Mesenchymal stem cell (in vitro differentiated cells and primary cell): ENCODE measurements around the gene BMPER.

Experiments
- DNase-seq: peaks from one replicate; pipeline ENCODE4 v3.0.0-alpha.2; 2013
- H2AFZ ChIP-seq: one replicate; pipeline ENCODE4 v1.6.1; 2013; ENCODE audit warnings: low read depth, mild to moderate bottlenecking, control low read depth, inconsistent platforms, low read length, moderate library complexity
- H2AK5ac ChIP-seq: 2 replicates; pipeline ENCODE4 v1.6.1; 2013; ENCODE audit warnings: low read length, moderate library complexity, mild to moderate bottlenecking, inconsistent platforms; ENCODE audit not compliant: severe bottlenecking
- H2BK120ac ChIP-seq: one replicate; pipeline ENCODE4 v1.6.1; 2013; ENCODE audit warnings: low read depth, mild to moderate bottlenecking, inconsistent platforms, low read length, moderate library complexity
- H2BK12ac ChIP-seq, 2 experiments: one replicate each; pipeline ENCODE4 v1.6.1; 2013; ENCODE audit warnings: inconsistent platforms in 2 of 2, low read length in 2 of 2, mild to moderate bottlenecking in 2 of 2, moderate library complexity in 2 of 2, control low read depth in 1 of 2
- H2BK15ac ChIP-seq: one replicate; pipeline ENCODE4 v1.6.1; 2013; ENCODE audit warnings: mild to moderate bottlenecking, low read depth, inconsistent platforms; ENCODE audit not compliant: poor library complexity, severe bottlenecking
- H2BK5ac ChIP-seq: 2 replicates; pipeline ENCODE4 v1.6.1; 2013; ENCODE audit warnings: low read depth, mild to moderate bottlenecking, low read length, control low read depth, inconsistent platforms; ENCODE audit not compliant: poor library complexity, severe bottlenecking
- H3K14ac ChIP-seq, 2 experiments: one replicate each; pipeline ENCODE4 v1.6.1; 2013; ENCODE audit warnings: inconsistent platforms in 2 of 2, low read length in 2 of 2, control low read depth in 1 of 2, mild to moderate bottlenecking in 1 of 2, moderate library complexity in 1 of 2
- H3K18ac ChIP-seq, 2 experiments: one replicate each; pipeline ENCODE4 v1.6.1; 2013; ENCODE audit warnings: inconsistent platforms in 2 of 2, low read length in 2 of 2, control low read depth in 1 of 2, low read depth in 1 of 2, mild to moderate bottlenecking in 1 of 2
- H3K23ac ChIP-seq, 2 experiments: one replicate each; pipeline ENCODE4 v1.6.1; 2013; ENCODE audit warnings: inconsistent platforms in 2 of 2, low read length in 2 of 2, mild to moderate bottlenecking in 2 of 2, moderate library complexity in 2 of 2, control low read depth in 1 of 2
- H3K27ac ChIP-seq: 2 replicates; pipeline ENCODE4 v1.5.1; 2013; ENCODE audit warnings: mild to moderate bottlenecking, moderate library complexity, low read length, control low read depth, inconsistent platforms; ENCODE audit not compliant: poor library complexity, severe bottlenecking
- H3K27me3 ChIP-seq, 2 experiments: 2 replicates each; pipeline versions ENCODE4 v1.6.1 to v1.7.0; 2013; ENCODE audit warnings: low read length in 2 of 2, mild to moderate bottlenecking in 2 of 2, moderate library complexity in 2 of 2, control low read depth in 1 of 2, inconsistent platforms in 1 of 2; ENCODE audit not compliant: control insufficient read depth in 1 of 2, insufficient read depth in 1 of 2
- H3K36me3 ChIP-seq, 2 experiments: 2 replicates each; pipeline versions ENCODE4 v1.6.1 to v1.7.0; 2013; ENCODE audit warnings: low read length in 2 of 2, control low read depth in 1 of 2, inconsistent platforms in 1 of 2, low read depth in 1 of 2, mild to moderate bottlenecking in 1 of 2; ENCODE audit not compliant: insufficient read depth in 2 of 2, control insufficient read depth in 1 of 2
- H3K4ac ChIP-seq, 2 experiments: one replicate each; pipeline ENCODE4 v1.6.1; 2013; ENCODE audit warnings: inconsistent platforms in 2 of 2, low read length in 2 of 2, mild to moderate bottlenecking in 2 of 2, moderate library complexity in 2 of 2, control low read depth in 1 of 2, low read depth in 1 of 2
- H3K4me1 ChIP-seq: 2 replicates; pipeline ENCODE4 v1.6.1; 2013; ENCODE audit warnings: low read depth, low read length, control low read depth; ENCODE audit not compliant: control insufficient read depth, insufficient read depth
- H3K4me2 ChIP-seq: 2 replicates; pipeline ENCODE4 v1.6.1; 2013; ENCODE audit warnings: low read length, mild to moderate bottlenecking, inconsistent platforms; ENCODE audit not compliant: poor library complexity, severe bottlenecking
- H3K4me3 ChIP-seq, 2 experiments: 2 replicates each; pipeline versions ENCODE4 v1.5.1 to v1.7.0; 2013; ENCODE audit warnings: low read length in 2 of 2, mild to moderate bottlenecking in 2 of 2, control low read depth in 1 of 2, low read depth in 1 of 2; ENCODE audit not compliant: insufficient read depth in 1 of 2
- H3K79me1 ChIP-seq: replicated peaks from 2 replicates; pipeline ENCODE4 v1.6.1; 2013; ENCODE audit warnings: mild to moderate bottlenecking, control low read depth, low read length, inconsistent platforms; ENCODE audit not compliant: poor library complexity, severe bottlenecking
- H3K9ac ChIP-seq: 2 replicates; pipeline ENCODE4 v1.7.0; 2013; ENCODE audit warnings: mild to moderate bottlenecking, low read length, moderate library complexity
- H3K9me3 ChIP-seq: 2 replicates; pipeline ENCODE4 v1.7.0; 2013; ENCODE audit warnings: mild to moderate bottlenecking, low read length; ENCODE audit not compliant: control insufficient read depth
- H4K8ac ChIP-seq: one replicate; pipeline ENCODE4 v1.6.1; 2013; ENCODE audit warnings: inconsistent platforms, mild to moderate bottlenecking, low read length, moderate library complexity
- H4K91ac ChIP-seq: one replicate; pipeline ENCODE4 v1.6.1; 2013; ENCODE audit warnings: mild to moderate bottlenecking, low read length, inconsistent platforms
- WGBS: methylation state at CpG from one replicate; pipeline ENCODE4 v1.1.7; 2013; ENCODE audit warnings: mixed read lengths; 5-methylcytosine and 5-hydroxymethylcytosine counted together

BMPER gene

GRCh38 chr7:34124765-34125164 lies 219.4 kb downstream of the BMPER start:
- no peak overlapping the region for H3K4me3 ChIP-seq

GRCh38 chr7:34128762-34129161 lies 223.4 kb downstream of the BMPER start:
- H3K36me3 ChIP-seq: peaks cover 0 to 37% of the 10 kb centered on the region in 2 experiments
- no peak overlapping the region for H3K9ac ChIP-seq
- H3K4me1 ChIP-seq: no peaks in the 10 kb centered on the region
- H3K4ac ChIP-seq: no peak overlapping the region
- no peak overlapping the region for H3K14ac ChIP-seq
- no peak overlapping the region for H4K8ac ChIP-seq
- H2BK5ac ChIP-seq: no peak overlapping the region
- no peak overlapping the region for H2AFZ ChIP-seq
- DNase-seq: peak; percentile 43
- no peak overlapping the region for H3K4me3 ChIP-seq
- no peaks in the 10 kb centered on the region for H3K79me1 ChIP-seq
- H3K27ac ChIP-seq: no peak overlapping the region
- H4K91ac ChIP-seq: no peak overlapping the region
- no peak overlapping the region for H2BK12ac ChIP-seq
- no peak overlapping the region for H2BK120ac ChIP-seq
- no peak overlapping the region for H3K18ac ChIP-seq
- WGBS: no CpG with 5 or more reads among the region's 5 CpGs
- no peak overlapping the region for H3K4me2 ChIP-seq
- no peaks in the 10 kb centered on the region for H3K27me3 ChIP-seq
- no peak overlapping the region for H2AK5ac ChIP-seq
- H2BK15ac ChIP-seq: no peak overlapping the region
- H3K9me3 ChIP-seq: peaks cover 38% of the 10 kb centered on the region
- H3K23ac ChIP-seq: no peak overlapping the region

More at GRCh38 chr7:34124765-34125164, 219.4 kb downstream of the BMPER start:
- no CpG with 5 or more reads among the region's 1 CpG for WGBS
- Histone ChIP-seq H2BK120ac (no peak overlapping the region), H3K4me1 (no peaks in the 10 kb centered on the region), H2BK12ac (no peak overlapping the region), H2BK15ac (no peak overlapping the region), H3K18ac (no peak overlapping the region), H3K9me3 (peaks cover 56% of the 10 kb centered on the region), H4K91ac (no peak overlapping the region), H3K36me3 (peaks cover 0 to 44% of the 10 kb centered on the region in 2 experiments), H2BK5ac (no peak overlapping the region), H3K27ac (no peak overlapping the region), H4K8ac (no peak overlapping the region), H3K4ac (no peak overlapping the region), H3K4me2 (no peak overlapping the region), H2AK5ac (no peak overlapping the region), H3K23ac (no peak overlapping the region), H2AFZ (no peak overlapping the region), H3K79me1 (no peaks in the 10 kb centered on the region), H3K27me3 (no peaks in the 10 kb centered on the region), H3K9ac (no peak overlapping the region), H3K14ac (no peak overlapping the region)
- DNase-seq: no peak

- no peak overlapping the region for H4K91ac ChIP-seq
- H3K27me3 ChIP-seq: peaks cover 0 to 8% of the 10 kb centered on the region in 2 experiments
- no peak overlapping the region for H2BK15ac ChIP-seq
- H3K79me1 ChIP-seq: no peaks in the 10 kb centered on the region
- no peak overlapping the region for H3K4me3 ChIP-seq
- H2AK5ac ChIP-seq: no peak overlapping the region
- no peak overlapping the region for H3K14ac ChIP-seq
- H3K4me1 ChIP-seq: no peaks in the 10 kb centered on the region
- H3K27ac ChIP-seq: no peak overlapping the region
- H3K18ac ChIP-seq: peak overlapping the region; percentile 34 to 54
- H3K9me3 ChIP-seq: peaks cover 19% of the 10 kb centered on the region
- H3K4ac ChIP-seq: no peak overlapping the region
- no peak overlapping the region for H4K8ac ChIP-seq
- H2BK120ac ChIP-seq: no peak overlapping the region
- 91% methylated on average over 5 of the region's 5 CpGs for WGBS
- no peak overlapping the region for H3K23ac ChIP-seq
- H3K4me2 ChIP-seq: no peak overlapping the region
- peaks cover 0 to 21% of the 10 kb centered on the region in 2 experiments for H3K36me3 ChIP-seq
- H2BK5ac ChIP-seq: no peak overlapping the region
- H2AFZ ChIP-seq: no peak overlapping the region
- no peak for DNase-seq
- no peak overlapping the region for H3K9ac ChIP-seq
- peak overlapping the region in 1 of 2 experiments; percentile 10 for H2BK12ac ChIP-seq
Observed at GRCh38 chr7:34130558-34131295, 225.4 kb downstream of the BMPER start.

GRCh38 chr7:34131371-34131770 lies 226.0 kb downstream of the BMPER start:
- peaks cover 12% of the 10 kb centered on the region for H3K9me3 ChIP-seq
- peaks cover 0 to 14% of the 10 kb centered on the region in 2 experiments for H3K27me3 ChIP-seq
- H3K36me3 ChIP-seq: peaks cover 0 to 15% of the 10 kb centered on the region in 2 experiments
- no peak overlapping the region for H4K91ac ChIP-seq
- H2AK5ac ChIP-seq: no peak overlapping the region
- no peak overlapping the region for H3K4ac ChIP-seq
- H3K27ac ChIP-seq: no peak overlapping the region
- H3K9ac ChIP-seq: no peak overlapping the region
- no peak overlapping the region for H3K14ac ChIP-seq
- no peaks in the 10 kb centered on the region for H3K4me1 ChIP-seq
- H3K18ac ChIP-seq: peak overlapping the region in 1 of 2 experiments; percentile 54
- no peak overlapping the region for H2BK120ac ChIP-seq
- 82% methylated on average over 9 of the region's 9 CpGs for WGBS
- no peak for DNase-seq
- H3K23ac ChIP-seq: no peak overlapping the region
- H2AFZ ChIP-seq: no peak overlapping the region
- H2BK15ac ChIP-seq: no peak overlapping the region
- no peaks in the 10 kb centered on the region for H3K79me1 ChIP-seq
- H4K8ac ChIP-seq: no peak overlapping the region
- peak overlapping the region in 1 of 2 experiments; percentile 51 for H2BK12ac ChIP-seq
- no peak overlapping the region for H3K4me2 ChIP-seq
- no peak overlapping the region for H2BK5ac ChIP-seq
- no peak overlapping the region for H3K4me3 ChIP-seq
